Neural cell (in vitro differentiated cells): ENCODE results near the gene DAZAP1. TPM values are rescaled to one million over a fixed set of nuclear protein-coding genes. Genes with fewer than 3 reads are reported as not detected.

Experiments
- H2AFZ ChIP-seq: fragments of 200-600, 300-800 bp; sonication (generic), shearing (Covaris generic); 2 replicates; pipeline ENCODE4 v1.6.0; 2014; ENCODE audit warnings: low read depth, mild to moderate bottlenecking, antibody characterized with exemption, low read length, moderate library complexity
- H3F3A ChIP-seq: fragments of 200-600 bp; shearing (Covaris generic); 2 replicates; pipeline ENCODE4 v1.6.1; 2016; ENCODE audit warnings: mild to moderate bottlenecking, moderate library complexity, mixed read lengths, antibody characterized with exemption, low read length; ENCODE audit not compliant: insufficient read depth, poor library complexity, severe bottlenecking
- H3K27ac ChIP-seq: fragments of 200-600, 300-800 bp; sonication (generic), shearing (Covaris generic); 2 replicates; pipeline ENCODE4 v1.5.1; 2014; ENCODE audit warnings: mild to moderate bottlenecking, low read length, moderate library complexity
- H3K27me3 ChIP-seq: fragments of 300-800, 200-600 bp; sonication (generic), shearing (Covaris generic); 2 replicates; pipeline ENCODE4 v1.6.0; 2014; ENCODE audit warnings: mild to moderate bottlenecking, low read depth, low read length, moderate library complexity; ENCODE audit not compliant: insufficient read depth
- H3K36me3 ChIP-seq: fragments of 300-800, 200-600 bp; sonication (generic), shearing (Covaris generic); 2 replicates; pipeline ENCODE4 v1.5.1; 2014; ENCODE audit warnings: mild to moderate bottlenecking, antibody characterized with exemption, low read length, moderate library complexity; ENCODE audit not compliant: insufficient read depth
- H3K4me2 ChIP-seq: fragments of 300-800, 200-600 bp; sonication (generic), shearing (Covaris generic); 2 replicates; pipeline ENCODE4 v1.6.0; 2014; ENCODE audit warnings: mild to moderate bottlenecking, low read length
- H3K4me3 ChIP-seq: fragments of 300-800, 200-600 bp; sonication (generic), shearing (Covaris generic); 2 replicates; pipeline ENCODE4 v1.5.1; 2014; ENCODE audit warnings: mild to moderate bottlenecking, low read length, moderate library complexity
- H3K79me2 ChIP-seq: fragments of 200-600 bp; shearing (Covaris generic); replicated peaks from 2 replicates; pipeline ENCODE4 v1.6.0; 2014; ENCODE audit warnings: mild to moderate bottlenecking, low read length, moderate library complexity; ENCODE audit not compliant: insufficient read depth
- H3K9ac ChIP-seq: fragments of 300-800, 200-600 bp; sonication (generic), shearing (Covaris generic); 2 replicates; pipeline ENCODE4 v1.6.1; 2016; ENCODE audit warnings: mild to moderate bottlenecking, low read length, mixed read lengths
- H3K9me2 ChIP-seq: fragments of 200-600 bp; shearing (Covaris generic); 2 replicates; pipeline ENCODE4 v1.6.1; 2016; ENCODE audit warnings: mild to moderate bottlenecking, low read length, mixed read lengths; ENCODE audit not compliant: insufficient read depth
- H3K9me3 ChIP-seq: fragments of 200-600, 300-800 bp; sonication (generic), shearing (Covaris generic); 2 replicates; pipeline ENCODE4 v1.6.1; 2016; ENCODE audit warnings: mild to moderate bottlenecking, mixed run types, low read length, moderate library complexity, mixed read lengths
- H4K20me1 ChIP-seq: fragments of 200-600 bp; shearing (Covaris generic); 2 replicates; pipeline ENCODE4 v1.6.1; 2016; ENCODE audit warnings: mild to moderate bottlenecking, mixed run types; ENCODE audit not compliant: insufficient read depth
- CTCF ChIP-seq: fragments of 450-650 bp; IDR thresholded peaks from 2 replicates; pipeline ENCODE4 v1.5.1; 2014; ENCODE audit warnings: antibody characterized with exemption, mild to moderate bottlenecking, moderate library complexity; ENCODE audit not compliant: poor library complexity, severe bottlenecking
- EP300 ChIP-seq: fragments of 450-650 bp; conservative IDR thresholded peaks from 2 replicates; pipeline ENCODE4 v1.6.1; 2014; ENCODE audit warnings: antibody characterized with exemption, mild to moderate bottlenecking, moderate library complexity; ENCODE audit not compliant: poor library complexity, severe bottlenecking
- EZH2 ChIP-seq: fragments of 200-600, 300-800 bp; shearing (Covaris generic), sonication (generic); IDR thresholded peaks from 2 replicates; pipeline ENCODE4 v1.6.1; 2014; ENCODE audit warnings: antibody characterized with exemption, low read length, borderline replicate concordance, mild to moderate bottlenecking; ENCODE audit not compliant: insufficient read depth, poor library complexity, severe bottlenecking
- MXI1 ChIP-seq: fragments of 450-650 bp; conservative IDR thresholded peaks from 2 replicates; pipeline ENCODE4 v1.6.1; 2014; ENCODE audit warnings: antibody characterized with exemption, mild to moderate bottlenecking; ENCODE audit not compliant: poor library complexity, severe bottlenecking
- POLR2AphosphoS5 ChIP-seq: IDR thresholded peaks from 2 replicates; pipeline ENCODE4 v1.6.1; 2012
- RAD21 ChIP-seq: fragments of 450-650 bp; conservative IDR thresholded peaks from 2 replicates; pipeline ENCODE4 v1.6.1; 2014; ENCODE audit warnings: antibody characterized with exemption, mild to moderate bottlenecking, moderate library complexity
- SMC3 ChIP-seq: fragments of 450-650 bp; conservative IDR thresholded peaks from 2 replicates; pipeline ENCODE4 v1.6.1; 2014; ENCODE audit warnings: antibody characterized with exemption, mild to moderate bottlenecking, moderate library complexity; ENCODE audit not compliant: poor library complexity
- TAF1 ChIP-seq: IDR thresholded peaks from 2 replicates; pipeline ENCODE4 v1.6.1; 2012; ENCODE audit warnings: low read depth
- polyA plus RNA-seq: library from polyadenylated mRNA; depleted of rRNA; stranded (reverse); fragments of >200 nt; gene quantifications from 2 replicates; pipeline ENCODE4 v1.2.3, GENCODE V29; 2014
- TF ChIP-seq, protein P1 (sequence below): IDR thresholded peaks from 2 replicates; pipeline ENCODE4 v1.6.1; 2012; ENCODE audit warnings: borderline replicate concordance

Gene DAZAP1
- polyA plus RNA-seq, 1 donor from 2014 or later: 60.5 TPM

GRCh38 chr19:1364070-1364704 is 43.2 kb upstream of the DAZAP1 start:
- no peaks in the 10 kb centered on the region for H3K9me3 ChIP-seq
- no peak overlapping the region for H3K4me3 ChIP-seq
- no peak overlapping the region for H2AFZ ChIP-seq
- no peak overlapping the region for H3K27ac ChIP-seq
- H3K9me2 ChIP-seq: no peaks in the 10 kb centered on the region
- H3F3A ChIP-seq: no peaks in the 10 kb centered on the region
- no peaks in the 10 kb centered on the region for H3K27me3 ChIP-seq
- no peak overlapping the region for H3K9ac ChIP-seq
- H3K4me2 ChIP-seq: no peak overlapping the region
- TF ChIP-seq SMC3 (no peak), EP300 (no peak), CTCF (peak; percentile 37)
- no peaks in the 10 kb centered on the region for H3K36me3 ChIP-seq
- H4K20me1 ChIP-seq: no peaks in the 10 kb centered on the region
- H3K79me2 ChIP-seq: peaks cover 6% of the 10 kb centered on the region

GRCh38 chr19:1365319-1366269 is 41.8 kb upstream of the DAZAP1 start:
- H3K9me2 ChIP-seq: no peaks in the 10 kb centered on the region
- no peak overlapping the region for H3K27ac ChIP-seq
- H3K36me3 ChIP-seq: no peaks in the 10 kb centered on the region
- H3K4me3 ChIP-seq: no peak overlapping the region
- TF ChIP-seq CTCF: no peak
- TF ChIP-seq SMC3: no peak
- TF ChIP-seq TAF1: no peak
- H3K79me2 ChIP-seq: peaks cover 6% of the 10 kb centered on the region
- no peak overlapping the region for H3K4me2 ChIP-seq
- H2AFZ ChIP-seq: no peak overlapping the region
- H3K9ac ChIP-seq: no peak overlapping the region
- no peaks in the 10 kb centered on the region for H4K20me1 ChIP-seq
- H3K27me3 ChIP-seq: no peaks in the 10 kb centered on the region
- no peaks in the 10 kb centered on the region for H3K9me3 ChIP-seq
- no peaks in the 10 kb centered on the region for H3F3A ChIP-seq

- no peaks in the 10 kb centered on the region for H3K9me2 ChIP-seq
- no peak overlapping the region for H3K9ac ChIP-seq
- no peaks in the 10 kb centered on the region for H4K20me1 ChIP-seq
- no peak overlapping the region for H3K27ac ChIP-seq
- H3K79me2 ChIP-seq: no peaks in the 10 kb centered on the region
- TF ChIP-seq TAF1: no peak
- TF ChIP-seq MXI1: no peak
- no peak for TF ChIP-seq EZH2
- TF ChIP-seq POLR2AphosphoS5: no peak
- TF ChIP-seq SMC3: no peak
- TF ChIP-seq, protein P1, sequence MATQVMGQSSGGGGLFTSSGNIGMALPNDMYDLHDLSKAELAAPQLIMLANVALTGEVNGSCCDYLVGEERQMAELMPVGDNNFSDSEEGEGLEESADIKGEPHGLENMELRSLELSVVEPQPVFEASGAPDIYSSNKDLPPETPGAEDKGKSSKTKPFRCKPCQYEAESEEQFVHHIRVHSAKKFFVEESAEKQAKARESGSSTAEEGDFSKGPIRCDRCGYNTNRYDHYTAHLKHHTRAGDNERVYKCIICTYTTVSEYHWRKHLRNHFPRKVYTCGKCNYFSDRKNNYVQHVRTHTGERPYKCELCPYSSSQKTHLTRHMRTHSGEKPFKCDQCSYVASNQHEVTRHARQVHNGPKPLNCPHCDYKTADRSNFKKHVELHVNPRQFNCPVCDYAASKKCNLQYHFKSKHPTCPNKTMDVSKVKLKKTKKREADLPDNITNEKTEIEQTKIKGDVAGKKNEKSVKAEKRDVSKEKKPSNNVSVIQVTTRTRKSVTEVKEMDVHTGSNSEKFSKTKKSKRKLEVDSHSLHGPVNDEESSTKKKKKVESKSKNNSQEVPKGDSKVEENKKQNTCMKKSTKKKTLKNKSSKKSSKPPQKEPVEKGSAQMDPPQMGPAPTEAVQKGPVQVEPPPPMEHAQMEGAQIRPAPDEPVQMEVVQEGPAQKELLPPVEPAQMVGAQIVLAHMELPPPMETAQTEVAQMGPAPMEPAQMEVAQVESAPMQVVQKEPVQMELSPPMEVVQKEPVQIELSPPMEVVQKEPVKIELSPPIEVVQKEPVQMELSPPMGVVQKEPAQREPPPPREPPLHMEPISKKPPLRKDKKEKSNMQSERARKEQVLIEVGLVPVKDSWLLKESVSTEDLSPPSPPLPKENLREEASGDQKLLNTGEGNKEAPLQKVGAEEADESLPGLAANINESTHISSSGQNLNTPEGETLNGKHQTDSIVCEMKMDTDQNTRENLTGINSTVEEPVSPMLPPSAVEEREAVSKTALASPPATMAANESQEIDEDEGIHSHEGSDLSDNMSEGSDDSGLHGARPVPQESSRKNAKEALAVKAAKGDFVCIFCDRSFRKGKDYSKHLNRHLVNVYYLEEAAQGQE: no peak
- TF ChIP-seq CTCF: no peak
- no peak for TF ChIP-seq RAD21
- TF ChIP-seq EP300: no peak
- no peaks in the 10 kb centered on the region for H3K27me3 ChIP-seq
- H3K9me3 ChIP-seq: no peaks in the 10 kb centered on the region
- H3F3A ChIP-seq: no peaks in the 10 kb centered on the region
- H3K36me3 ChIP-seq: no peaks in the 10 kb centered on the region
- no peak overlapping the region for H3K4me2 ChIP-seq
- H3K4me3 ChIP-seq: no peak overlapping the region
- no peak overlapping the region for H2AFZ ChIP-seq
Observed at GRCh38 chr19:1366296-1366695, 41.1 kb upstream of the DAZAP1 start.
